Parathyroid adenoma (tissue), 2 donors: ENCODE measurements around the gene CLCN5.

ENCODE experiments used
- H2AFZ ChIP-seq: fragments of 300-600 bp; sonication (generic); one replicate; pipeline ENCODE4 v1.7.0; 2017; ENCODE audit warnings: antibody characterized with exemption, mild to moderate bottlenecking
- H3K27ac ChIP-seq: fragments of 300-600 bp; sonication (generic); one replicate; pipeline ENCODE4 v1.7.0; 2017
- H3K27me3 ChIP-seq: fragments of 300-600 bp; sonication (generic); one replicate; pipeline ENCODE4 v1.7.0; 2017; ENCODE audit warnings: low read length; ENCODE audit not compliant: control insufficient read depth, insufficient read depth
- H3K36me3 ChIP-seq: fragments of 300-600 bp; sonication (generic); one replicate; pipeline ENCODE4 v1.7.0; 2017; ENCODE audit warnings: low read length; ENCODE audit not compliant: control insufficient read depth, insufficient read depth
- H3K4me1 ChIP-seq: fragments of 300-600 bp; sonication (generic); one replicate; pipeline ENCODE4 v1.7.0; 2017; ENCODE audit warnings: control low read depth
- H3K4me2 ChIP-seq: fragments of 300-600 bp; sonication (generic); one replicate; pipeline ENCODE4 v1.7.0; 2017; ENCODE audit warnings: low read length
- H3K4me3 ChIP-seq: fragments of 300-600 bp; sonication (generic); one replicate; pipeline ENCODE4 v1.7.0; 2017; ENCODE audit warnings: low read depth, low read length
- H3K79me2 ChIP-seq: fragments of 300-600 bp; sonication (generic); one replicate; pipeline ENCODE4 v1.7.0; 2017; ENCODE audit warnings: control low read depth
- H3K9ac ChIP-seq: fragments of 300-600 bp; sonication (generic); one replicate; pipeline ENCODE4 v1.7.0; 2017; ENCODE audit warnings: mild to moderate bottlenecking
- H3K9me3 ChIP-seq: fragments of 300-600 bp; sonication (generic); one replicate; pipeline ENCODE4 v1.7.0; 2017; ENCODE audit warnings: low read length; ENCODE audit not compliant: control insufficient read depth
- CTCF ChIP-seq: fragments of 300-600 bp; sonication (generic); IDR thresholded peaks from one replicate; pipeline ENCODE4 v1.7.0; 2017; ENCODE audit warnings: antibody characterized with exemption, mild to moderate bottlenecking
- donor health status: primary hyperparathyroidism.

The CLCN5 gene

DNA sequence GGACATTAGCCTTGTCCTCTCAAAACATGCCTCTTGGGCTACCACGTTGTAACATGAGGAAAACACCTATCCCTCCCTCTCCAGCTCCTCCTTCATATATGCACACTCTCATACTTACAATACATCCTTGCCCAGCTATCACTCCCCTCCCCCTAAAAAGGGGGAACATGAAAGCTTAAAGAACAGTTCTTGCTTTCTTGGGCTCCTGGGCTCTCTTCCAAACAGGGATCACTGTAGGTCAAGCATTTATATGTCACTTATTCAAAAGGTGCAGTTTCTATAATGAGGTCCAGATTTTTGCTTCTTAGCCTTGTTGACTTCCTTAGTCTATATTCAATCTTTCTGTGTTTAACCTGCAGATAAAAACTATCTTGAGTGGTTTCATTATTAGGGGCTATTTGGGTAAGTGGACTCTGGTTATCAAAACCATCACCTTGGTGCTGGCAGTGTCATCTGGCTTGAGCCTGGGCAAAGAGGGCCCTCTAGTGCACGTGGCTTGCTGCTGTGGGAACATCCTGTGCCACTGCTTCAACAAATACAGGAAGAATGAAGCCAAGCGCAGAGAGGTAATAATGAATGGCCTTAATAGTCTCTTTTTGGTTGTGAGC is 159.0 kb downstream of the CLCN5 start:
- H3K36me3 ChIP-seq: no peaks in the 10 kb centered on the region
- H3K27ac ChIP-seq: no peak overlapping the region
- H3K9me3 ChIP-seq: no peaks in the 10 kb centered on the region
- no peak overlapping the region for H2AFZ ChIP-seq
- peak; percentile 18 for TF ChIP-seq CTCF
- H3K79me2 ChIP-seq: no peaks in the 10 kb centered on the region
- H3K4me1 ChIP-seq: no peaks in the 10 kb centered on the region
- no peak overlapping the region for H3K4me2 ChIP-seq
- no peak overlapping the region for H3K9ac ChIP-seq
- H3K4me3 ChIP-seq: no peak overlapping the region
- H3K27me3 ChIP-seq: no peaks in the 10 kb centered on the region

DNA sequence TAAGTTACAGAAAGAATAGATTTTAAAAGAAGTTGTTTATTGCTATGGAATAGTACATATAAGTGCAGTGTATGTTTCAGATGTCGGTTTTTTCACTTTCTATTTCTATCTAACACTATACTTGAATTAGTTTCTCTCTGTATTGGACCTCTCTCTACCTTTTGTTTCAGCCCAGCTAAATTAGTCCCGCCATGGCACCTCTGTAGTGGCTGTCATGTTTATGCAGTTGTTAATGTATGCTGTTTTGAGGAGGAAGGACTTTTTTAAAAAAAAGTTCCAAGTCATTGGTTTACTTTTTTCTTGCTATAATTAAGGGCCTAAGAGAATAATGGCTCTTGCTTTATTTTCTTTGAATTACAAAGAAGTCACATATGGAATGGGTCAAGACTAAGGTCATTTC is 160.3 kb downstream of the CLCN5 start:
- Histone ChIP-seq H2AFZ (no peak overlapping the region), H3K27me3 (no peaks in the 10 kb centered on the region), H3K79me2 (no peaks in the 10 kb centered on the region), H3K36me3 (no peaks in the 10 kb centered on the region), H3K9me3 (no peaks in the 10 kb centered on the region), H3K4me2 (no peak overlapping the region), H3K4me3 (no peak overlapping the region), H3K9ac (no peak overlapping the region), H3K4me1 (no peaks in the 10 kb centered on the region), H3K27ac (no peak overlapping the region)
- no peak for TF ChIP-seq CTCF

- no peaks in the 10 kb centered on the region for H3K79me2 ChIP-seq
- no peak overlapping the region for H3K9ac ChIP-seq
Observed at GRCh38 chrX:50088645-50089044, 166.2 kb downstream of the CLCN5 start.

DNA sequence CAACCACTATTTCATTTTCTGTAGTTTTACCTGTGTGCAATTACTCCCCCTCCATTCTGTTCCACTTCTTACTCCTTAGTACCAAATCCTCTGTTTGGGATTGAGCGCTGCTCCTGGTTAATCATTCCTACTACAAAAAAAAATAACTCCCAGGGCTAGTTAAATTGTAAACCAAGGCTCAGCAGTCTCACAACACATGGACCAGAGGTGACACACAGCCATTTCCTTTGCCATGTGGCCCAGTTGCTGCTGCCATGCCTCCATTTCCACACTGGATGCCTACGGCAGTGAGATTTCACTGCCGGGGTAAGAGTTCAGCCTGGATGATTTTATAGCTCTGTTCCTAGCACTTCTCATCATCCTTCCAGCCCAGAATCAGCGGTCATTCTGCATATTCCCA is 171.2 kb downstream of the CLCN5 start:
- no peak overlapping the region for H3K4me2 ChIP-seq
- H3K4me3 ChIP-seq: no peak overlapping the region
- H3K79me2 ChIP-seq: no peaks in the 10 kb centered on the region
- no peaks in the 10 kb centered on the region for H3K27me3 ChIP-seq
- no peaks in the 10 kb centered on the region for H3K36me3 ChIP-seq
- H3K27ac ChIP-seq: no peak overlapping the region
- TF ChIP-seq CTCF: no peak
- no peaks in the 10 kb centered on the region for H3K4me1 ChIP-seq
- no peak overlapping the region for H3K9ac ChIP-seq
- H3K9me3 ChIP-seq: no peaks in the 10 kb centered on the region
- H2AFZ ChIP-seq: no peak overlapping the region

More at GRCh38 chrX:50088645-50089044, 166.2 kb downstream of the CLCN5 start:
- Histone ChIP-seq H2AFZ (no peak overlapping the region), H3K4me2 (no peak overlapping the region), H3K9me3 (no peaks in the 10 kb centered on the region), H3K4me1 (no peaks in the 10 kb centered on the region), H3K27me3 (no peaks in the 10 kb centered on the region), H3K36me3 (no peaks in the 10 kb centered on the region), H3K4me3 (no peak overlapping the region), H3K27ac (no peak overlapping the region)
- no peak for TF ChIP-seq CTCF

DNA sequence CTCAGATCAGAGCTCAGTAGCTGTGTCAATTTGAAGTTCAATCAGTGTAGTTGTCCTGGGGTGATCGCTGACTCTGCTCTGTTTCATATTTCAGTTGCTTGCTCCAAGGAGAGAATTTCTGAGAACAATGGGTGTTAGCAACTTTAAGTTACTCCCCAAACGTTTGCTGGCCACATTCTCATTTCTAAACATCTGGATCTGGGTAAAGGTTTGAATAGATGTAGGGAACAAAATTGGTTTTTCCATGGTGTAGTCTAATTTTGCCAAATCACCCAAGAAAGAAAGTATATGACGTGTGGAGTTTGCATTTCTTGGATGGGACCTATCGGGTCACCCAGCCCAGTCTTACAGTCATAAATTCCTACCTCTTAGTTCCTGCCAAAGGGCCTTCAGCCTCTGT is 174.7 kb downstream of the CLCN5 start:
- Histone ChIP-seq H2AFZ (no peak overlapping the region), H3K4me3 (no peak overlapping the region), H3K9me3 (no peaks in the 10 kb centered on the region), H3K4me2 (no peak overlapping the region), H3K9ac (no peak overlapping the region), H3K4me1 (no peaks in the 10 kb centered on the region), H3K79me2 (no peaks in the 10 kb centered on the region), H3K27ac (no peak overlapping the region), H3K36me3 (no peaks in the 10 kb centered on the region), H3K27me3 (no peaks in the 10 kb centered on the region)
- no peak for TF ChIP-seq CTCF
